Karpas-422 (cell line): ENCODE measurements around the gene PHF20. TPM values are rescaled to one million over a fixed set of nuclear protein-coding genes. Genes with fewer than 3 reads are reported as not detected.

Experiments
- DNase-seq: peaks from one replicate; pipeline ENCODE4 v3.0.0-alpha.2; 2015
- H2AFZ ChIP-seq: fragments of 200-600 bp; sonication (generic); 2 replicates; pipeline ENCODE4 v1.6.1; 2014; ENCODE audit warnings: antibody characterized with exemption, low read length, mixed read lengths
- H3K27ac ChIP-seq: fragments of 200-600 bp; sonication (generic); 2 replicates; pipeline ENCODE4 v1.5.1; 2014; ENCODE audit warnings: mild to moderate bottlenecking, low read length, moderate library complexity
- H3K27me3 ChIP-seq: fragments of 200-600 bp; sonication (generic); 2 replicates; pipeline ENCODE4 v1.6.1; 2014; ENCODE audit warnings: low read length, mixed read lengths
- H3K36me3 ChIP-seq: fragments of 200-600 bp; sonication (generic); 2 replicates; pipeline ENCODE4 v1.6.1; 2014; ENCODE audit warnings: low read length, mixed read lengths; ENCODE audit not compliant: insufficient read depth
- H3K4me1 ChIP-seq: fragments of 200-600 bp; sonication (generic); 2 replicates; pipeline ENCODE4 v1.6.1; 2014; ENCODE audit warnings: mild to moderate bottlenecking, low read length, mixed read lengths
- H3K4me2 ChIP-seq: fragments of 200-600 bp; sonication (generic); 2 replicates; pipeline ENCODE4 v1.6.1; 2014; ENCODE audit warnings: low read length, low read depth, mild to moderate bottlenecking; ENCODE audit not compliant: poor library complexity, severe bottlenecking
- H3K4me3 ChIP-seq: fragments of 200-600 bp; sonication (generic); 2 replicates; pipeline ENCODE4 v1.5.1; 2014; ENCODE audit warnings: mild to moderate bottlenecking, antibody characterized with exemption, low read length, mixed read lengths
- H3K79me2 ChIP-seq: fragments of 200-600 bp; sonication (generic); 2 replicates; pipeline ENCODE4 v1.6.1; 2014; ENCODE audit warnings: mild to moderate bottlenecking, low read length, mixed read lengths
- H3K9ac ChIP-seq: fragments of 200-600 bp; sonication (generic); 2 replicates; pipeline ENCODE4 v1.6.0; 2014; ENCODE audit warnings: low read length
- H3K9me2 ChIP-seq: fragments of 200-600 bp; sonication (generic), shearing (Covaris generic); replicated peaks from 2 replicates; pipeline ENCODE4 v1.6.0; 2014; ENCODE audit warnings: mild to moderate bottlenecking, low read length, moderate library complexity; ENCODE audit not compliant: insufficient read depth
- H3K9me3 ChIP-seq: fragments of 300-700, 200-600 bp; sonication (generic); 2 replicates; pipeline ENCODE4 v1.6.1; 2014; ENCODE audit warnings: low read length, mixed read lengths
- H4K20me1 ChIP-seq: fragments of 200-600 bp; sonication (generic); 2 replicates; pipeline ENCODE4 v1.6.1; 2014; ENCODE audit warnings: mild to moderate bottlenecking, antibody characterized with exemption, low read length, low read depth; ENCODE audit not compliant: insufficient read depth
- total RNA-seq: library from RNA; depleted of rRNA; stranded (reverse); fragments of >200 nt; shearing (Covaris generic); gene quantifications from 2 replicates; pipeline ENCODE4 v1.2.3, GENCODE V29; 2014; ENCODE audit warnings: low replicate concordance

Gene PHF20
- total RNA-seq, 1 experiment from 2014 or later, result 27.8 TPM

- Histone ChIP-seq H3K4me3 (no peak overlapping the region), H3K9me3 (no peaks in the 10 kb centered on the region), H3K9ac (peak overlapping the region; percentile 50; the same call in 1 of the 2 replicates), H3K36me3 (no peaks in the 10 kb centered on the region), H2AFZ (peak overlapping the region; percentile 80), H3K4me1 (peaks cover 15% of the 10 kb centered on the region), H3K79me2 (peaks cover 8% of the 10 kb centered on the region), H3K27ac (no peak overlapping the region), H4K20me1 (no peaks in the 10 kb centered on the region), H3K27me3 (no peaks in the 10 kb centered on the region), H3K4me2 (peak overlapping the region; percentile 36), H3K9me2 (no peaks in the 10 kb centered on the region)
- peak; percentile 72 for DNase-seq
These were observed 3.9 kb upstream of the PHF20 start for GRCh38 chr20:35767683-35768481.

DNA sequence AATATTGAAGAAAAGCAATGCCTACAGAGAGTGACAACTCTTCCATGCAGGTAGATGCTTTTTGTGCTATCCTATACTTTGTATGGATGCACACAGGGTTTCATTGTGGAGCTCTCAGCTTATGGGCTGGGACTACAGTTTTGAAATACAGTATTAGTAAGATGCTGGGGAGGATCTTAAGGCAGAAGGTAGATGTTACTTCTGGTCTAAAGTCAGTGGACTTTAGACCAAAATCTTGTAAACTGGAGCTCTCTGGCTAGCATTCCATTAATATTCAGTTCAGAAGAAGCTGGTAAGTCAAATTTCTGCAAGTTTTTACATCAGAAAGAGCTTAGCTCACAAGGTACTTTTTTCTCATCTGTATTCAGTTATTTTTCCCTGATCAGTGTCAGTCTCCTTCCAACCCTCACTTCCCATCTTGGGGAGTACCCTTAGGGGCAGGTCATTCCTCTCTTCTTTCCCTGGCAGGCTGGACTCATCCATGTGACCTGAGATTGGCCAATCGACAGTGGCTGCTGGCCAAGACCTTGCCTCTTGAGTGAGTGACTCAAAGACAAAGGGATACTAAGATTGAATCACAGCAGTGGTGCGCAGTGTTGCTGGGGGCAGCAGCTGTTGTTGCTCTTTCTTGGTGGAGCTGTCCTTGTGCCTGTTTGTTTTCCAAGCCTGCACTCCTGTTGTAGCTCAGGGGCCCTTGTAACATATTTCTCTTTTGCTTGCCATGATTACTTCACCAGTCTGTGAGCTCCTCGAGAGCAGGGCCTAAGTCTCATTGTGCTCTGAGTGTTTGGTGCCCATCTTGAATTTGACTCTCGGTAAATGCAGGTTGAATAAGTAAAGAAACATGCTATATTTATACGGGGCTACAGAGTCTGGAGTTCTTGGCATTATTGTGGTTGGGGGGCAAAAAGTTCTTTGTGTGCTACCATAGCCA, 2.8 kb upstream of the PHF20 start:
- no peak overlapping the region for H3K4me3 ChIP-seq
- H3K9me2 ChIP-seq, result no peaks in the 10 kb centered on the region
- no peaks in the 10 kb centered on the region for H4K20me1 ChIP-seq
- no peaks in the 10 kb centered on the region for H3K27me3 ChIP-seq
- H3K4me2 ChIP-seq, result no peak overlapping the region
- no peak overlapping the region for H3K27ac ChIP-seq
- H2AFZ ChIP-seq, result peak overlapping the region; percentile 80
- DNase-seq, result no peak
- H3K4me1 ChIP-seq, result peaks cover 25% of the 10 kb centered on the region
- no peaks in the 10 kb centered on the region for H3K36me3 ChIP-seq
- H3K9me3 ChIP-seq, result no peaks in the 10 kb centered on the region
- peaks cover 19% of the 10 kb centered on the region for H3K79me2 ChIP-seq
- no peak overlapping the region for H3K9ac ChIP-seq

- Histone ChIP-seq H3K79me2 (peaks cover 40% of the 10 kb centered on the region), H3K4me1 (peaks cover 32% of the 10 kb centered on the region), H2AFZ (peak overlapping the region; percentile 22; the same call in 1 of the 2 replicates), H3K4me2 (no peak overlapping the region), H3K4me3 (no peak overlapping the region), H3K36me3 (peaks cover 5% of the 10 kb centered on the region; the same call in 1 of the 2 replicates), H4K20me1 (no peaks in the 10 kb centered on the region), H3K9me3 (no peaks in the 10 kb centered on the region), H3K27me3 (no peaks in the 10 kb centered on the region), H3K9ac (no peak overlapping the region), H3K27ac (no peak overlapping the region), H3K9me2 (no peaks in the 10 kb centered on the region)
- DNase-seq, result no peak
These were observed 487 bp upstream of the PHF20 start for GRCh38 chr20:35771367-35771688.

GRCh38 chr20:35772563-35773058, 796 bp downstream of the PHF20 start:
- peaks cover 5% of the 10 kb centered on the region; the same call in 1 of the 2 replicates for H3K36me3 ChIP-seq
- H2AFZ ChIP-seq, result no peak overlapping the region
- H3K9me3 ChIP-seq, result no peaks in the 10 kb centered on the region
- H4K20me1 ChIP-seq, result no peaks in the 10 kb centered on the region
- peaks cover 32% of the 10 kb centered on the region for H3K4me1 ChIP-seq
- no peak for DNase-seq
- peak overlapping the region; percentile 51 for H3K27ac ChIP-seq
- peak overlapping the region; percentile 77 for H3K4me3 ChIP-seq
- peak overlapping the region; percentile 79 for H3K9ac ChIP-seq
- H3K79me2 ChIP-seq, result peaks cover 53% of the 10 kb centered on the region
- H3K9me2 ChIP-seq, result no peaks in the 10 kb centered on the region
- no peaks in the 10 kb centered on the region for H3K27me3 ChIP-seq
- H3K4me2 ChIP-seq, result peak overlapping the region; percentile 88

DNA sequence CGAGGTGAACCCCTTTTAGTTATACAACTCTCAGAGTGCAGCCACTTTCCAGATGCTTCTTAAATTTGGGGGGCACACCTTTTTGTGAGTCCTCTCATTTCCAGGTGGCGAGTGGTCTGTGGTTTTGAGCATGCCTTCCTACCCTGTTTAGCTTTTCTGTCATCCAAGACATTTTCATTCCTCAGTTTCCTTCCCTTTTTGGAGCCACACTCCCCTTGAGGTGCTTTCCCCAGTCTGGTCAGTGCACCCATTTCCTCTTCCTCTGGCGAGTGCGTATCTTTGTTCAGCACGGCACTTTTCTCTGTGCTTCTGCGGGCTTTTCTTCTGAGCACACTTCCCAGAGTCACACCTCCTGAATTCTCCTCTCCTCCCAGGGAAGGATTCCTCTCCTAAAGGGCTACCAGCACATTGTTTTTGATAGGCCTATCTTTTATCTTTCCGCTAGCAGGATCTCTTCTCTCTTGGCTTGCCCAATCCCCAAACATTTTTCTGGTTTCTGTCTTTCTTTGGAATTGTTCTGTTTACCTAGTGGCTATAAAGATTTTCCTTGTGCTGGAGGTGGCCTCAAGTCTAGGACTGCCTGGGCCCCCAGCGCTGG, 1.4 kb downstream of the PHF20 start:
- Histone ChIP-seq H3K79me2 (peaks cover 59% of the 10 kb centered on the region), H3K4me3 (peak overlapping the region; percentile 77), H3K36me3 (peaks cover 5% of the 10 kb centered on the region; the same call in 1 of the 2 replicates)

DNA sequence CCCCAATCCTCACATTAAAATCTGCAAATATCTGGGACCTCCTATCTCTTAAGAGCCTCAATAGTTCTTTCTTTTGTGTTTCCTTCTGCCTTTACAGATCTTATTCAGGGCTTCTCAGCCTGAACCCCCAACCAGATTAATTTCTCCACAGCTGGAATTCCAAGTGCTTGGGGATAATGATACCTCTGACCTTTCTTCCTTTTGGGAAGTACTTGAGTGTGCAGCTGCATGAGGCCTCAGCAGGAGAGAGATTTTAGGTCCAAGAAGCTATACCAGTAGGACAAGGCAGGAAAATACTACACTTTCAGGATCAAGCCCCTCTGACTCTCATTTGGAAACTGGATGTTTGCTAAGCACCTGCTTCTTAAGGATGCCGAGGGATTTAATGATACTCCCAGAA, 2.6 kb downstream of the PHF20 start:
- H3K4me1 ChIP-seq, result peaks cover 24% of the 10 kb centered on the region
- H3K9ac ChIP-seq, result no peak overlapping the region
- no peaks in the 10 kb centered on the region for H4K20me1 ChIP-seq
- H3K79me2 ChIP-seq, result peaks cover 70% of the 10 kb centered on the region
- peaks cover 5% of the 10 kb centered on the region; the same call in 1 of the 2 replicates for H3K36me3 ChIP-seq
- no peak for DNase-seq
- no peaks in the 10 kb centered on the region for H3K9me3 ChIP-seq
- H3K9me2 ChIP-seq, result no peaks in the 10 kb centered on the region
- no peak overlapping the region for H3K4me2 ChIP-seq
- H3K27me3 ChIP-seq, result no peaks in the 10 kb centered on the region
- no peak overlapping the region for H3K4me3 ChIP-seq
- H2AFZ ChIP-seq, result no peak overlapping the region
- no peak overlapping the region for H3K27ac ChIP-seq

More for the DNA sequence above, 1.4 kb downstream of the PHF20 start:
- no peaks in the 10 kb centered on the region for H3K27me3 ChIP-seq
- H3K27ac ChIP-seq, result peak overlapping the region; percentile 51
- no peaks in the 10 kb centered on the region for H3K9me2 ChIP-seq
- no peak overlapping the region for H2AFZ ChIP-seq
- H4K20me1 ChIP-seq, result no peaks in the 10 kb centered on the region
- peak overlapping the region; percentile 79 for H3K9ac ChIP-seq
- peak overlapping the region; percentile 88 for H3K4me2 ChIP-seq
- peak; percentile 47 for DNase-seq
- no peaks in the 10 kb centered on the region for H3K9me3 ChIP-seq
- H3K4me1 ChIP-seq, result peaks cover 27% of the 10 kb centered on the region

GRCh38 chr20:35776513-35777101, 4.8 kb downstream of the PHF20 start:
- H3K4me3 ChIP-seq, result no peak overlapping the region
- no peak for DNase-seq
- H2AFZ ChIP-seq, result no peak overlapping the region
- H3K9me2 ChIP-seq, result no peaks in the 10 kb centered on the region
- peaks cover 5% of the 10 kb centered on the region; the same call in 1 of the 2 replicates for H3K36me3 ChIP-seq
- no peaks in the 10 kb centered on the region for H3K27me3 ChIP-seq
- H4K20me1 ChIP-seq, result no peaks in the 10 kb centered on the region
- H3K4me1 ChIP-seq, result peaks cover 20% of the 10 kb centered on the region
- H3K27ac ChIP-seq, result no peak overlapping the region
- no peak overlapping the region for H3K4me2 ChIP-seq
- no peak overlapping the region for H3K9ac ChIP-seq
- no peaks in the 10 kb centered on the region for H3K9me3 ChIP-seq
- H3K79me2 ChIP-seq, result peaks cover 86% of the 10 kb centered on the region
